Endothelial cell of umbilical vein (primary cell): ENCODE results near the gene PRIMPOL.
"Not testable (repeated sequence)": the region's sequence is repeated elsewhere in the genome, so short reads cannot be mapped to it uniquely, and the experiment has no call there.

Experiments used
- CTCF ChIP-seq, 2 donors: IDR thresholded peaks; 1 replicate in 1 of 2; 2 replicates in 1 of 2; pipeline ENCODE4 v1.5.1; 2011; ENCODE audit warnings: low read length in 2 of 2, mild to moderate bottlenecking in 2 of 2, moderate library complexity in 2 of 2, control low read depth in 1 of 2, inconsistent platforms in 1 of 2, low read depth in 1 of 2; ENCODE audit not compliant: insufficient read depth in 1 of 2; ENCODE audit errors: extremely low read depth in 1 of 2
- EZH2 ChIP-seq: IDR thresholded peaks from 2 replicates; pipeline ENCODE4 v1.6.1; 2012; ENCODE audit warnings: borderline replicate concordance, low read depth, mild to moderate bottlenecking, moderate library complexity, low read length, inconsistent platforms; ENCODE audit not compliant: severe bottlenecking
- JUN ChIP-seq: IDR thresholded peaks from 2 replicates; pipeline ENCODE4 v1.6.1; 2011; ENCODE audit warnings: borderline replicate concordance, low read depth; ENCODE audit not compliant: insufficient read length, insufficient read depth
- MAX ChIP-seq: IDR thresholded peaks from 2 replicates; pipeline ENCODE4 v1.6.1; 2011; ENCODE audit not compliant: insufficient read depth, insufficient read length
- MYC ChIP-seq: IDR thresholded peaks from one replicate; pipeline ENCODE4 v1.6.1; 2011; ENCODE audit warnings: mild to moderate bottlenecking, low read depth, low read length
- POLR2A ChIP-seq: IDR thresholded peaks from 2 replicates; pipeline ENCODE4 v1.6.1; 2012; ENCODE audit warnings: low read depth, mild to moderate bottlenecking, control low read depth, low read length
- POLR2AphosphoS5 ChIP-seq: IDR thresholded peaks from 2 replicates; pipeline ENCODE4 v1.6.1; 2012; ENCODE audit warnings: low read depth, mild to moderate bottlenecking, control low read depth, low read length, moderate library complexity; ENCODE audit not compliant: insufficient read depth

- not testable (repeated sequence) for TF ChIP-seq MAX; CTCF (IDR thresholded peaks at IDR 0.05; ENCODE audit: extremely low read depth in 1 of 2, insufficient read depth in 1 of 2, low read depth in 1 of 2, low read length in 2 of 2); POLR2A; MYC; POLR2AphosphoS5; EZH2; JUN
Observed at GRCh38 chr4:184600982-184601381, 48.6 kb upstream of the PRIMPOL start.
